ENCODE results near the gene TCL1A. TPM values are rescaled to one million over a fixed set of nuclear protein-coding genes. Genes with fewer than 3 reads are reported as not detected.
A peak's percentile ranks its signal among the peaks of the same experiment; 100 is the strongest.

The TCL1A gene
- total RNA-seq, 1 donor from 2014 or later = not detected

GRCh38 chr14:95690815-95691214 lies 23.1 kb downstream of the TCL1A start:
- Mint-ChIP-seq H3K27me3 (ENCODE audit: unreplicated experiment) (peaks cover 2% of the 10 kb centered on the region), H3K4me3 (ENCODE audit: unreplicated experiment) (no peak overlapping the region), H3K4me1 (ENCODE audit: low read depth, unreplicated experiment) (no peaks in the 10 kb centered on the region), H3K36me3 (ENCODE audit: unreplicated experiment) (no peaks in the 10 kb centered on the region), H3K9me3 (ENCODE audit: unreplicated experiment) (peaks cover 6% of the 10 kb centered on the region), H3K27ac (ENCODE audit: unreplicated experiment) (no peak overlapping the region)
- no peak for TF ChIP-seq CTCF (IDR thresholded peaks at IDR 0.05; ENCODE audit: partially characterized antibody, unreplicated experiment)
- DNase-seq = no peak

- peaks cover 2% of the 10 kb centered on the region for H3K27me3 Mint-ChIP-seq (ENCODE audit: unreplicated experiment)
- H3K36me3 Mint-ChIP-seq (ENCODE audit: unreplicated experiment) = no peaks in the 10 kb centered on the region
- no peak overlapping the region for H3K27ac Mint-ChIP-seq (ENCODE audit: unreplicated experiment)
- H3K4me1 Mint-ChIP-seq (ENCODE audit: low read depth, unreplicated experiment) = no peaks in the 10 kb centered on the region
- peaks cover 6% of the 10 kb centered on the region for H3K9me3 Mint-ChIP-seq (ENCODE audit: unreplicated experiment)
- no peak for TF ChIP-seq CTCF (IDR thresholded peaks at IDR 0.05; ENCODE audit: partially characterized antibody, unreplicated experiment)
- H3K4me3 Mint-ChIP-seq (ENCODE audit: unreplicated experiment) = no peak overlapping the region
- DNase-seq = no peak
Observed at GRCh38 chr14:95689441-95689840, 24.5 kb downstream of the TCL1A start.

DNA sequence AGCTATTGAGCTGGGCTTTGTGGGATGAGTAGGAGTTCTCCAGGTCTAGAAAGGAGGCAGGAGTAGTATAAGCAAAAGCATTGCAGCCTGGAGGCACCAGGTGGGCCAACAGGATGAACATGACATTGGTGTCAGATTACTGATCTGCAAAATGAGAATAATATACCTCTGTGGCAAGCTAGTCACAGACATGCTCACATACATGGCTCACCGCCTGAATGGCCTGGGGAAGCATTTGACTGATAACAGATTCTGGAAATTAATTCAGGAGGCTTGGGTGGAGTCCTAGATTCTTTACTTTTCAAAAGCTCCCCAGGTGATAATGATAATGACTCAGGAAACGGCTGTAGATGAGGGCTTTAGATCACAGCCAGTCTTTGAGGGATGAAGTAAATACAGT lies 27.0 kb downstream of the TCL1A start:
- DNase-seq = no peak
- H3K4me1 Mint-ChIP-seq (ENCODE audit: low read depth, unreplicated experiment) = no peaks in the 10 kb centered on the region
- peaks cover 2% of the 10 kb centered on the region for H3K9me3 Mint-ChIP-seq (ENCODE audit: unreplicated experiment)
- TF ChIP-seq CTCF (IDR thresholded peaks at IDR 0.05; ENCODE audit: partially characterized antibody, unreplicated experiment) = no peak
- no peaks in the 10 kb centered on the region for H3K27me3 Mint-ChIP-seq (ENCODE audit: unreplicated experiment)
- no peak overlapping the region for H3K27ac Mint-ChIP-seq (ENCODE audit: unreplicated experiment)
- H3K36me3 Mint-ChIP-seq (ENCODE audit: unreplicated experiment) = no peaks in the 10 kb centered on the region
- no peak overlapping the region for H3K4me3 Mint-ChIP-seq (ENCODE audit: unreplicated experiment)

DNA sequence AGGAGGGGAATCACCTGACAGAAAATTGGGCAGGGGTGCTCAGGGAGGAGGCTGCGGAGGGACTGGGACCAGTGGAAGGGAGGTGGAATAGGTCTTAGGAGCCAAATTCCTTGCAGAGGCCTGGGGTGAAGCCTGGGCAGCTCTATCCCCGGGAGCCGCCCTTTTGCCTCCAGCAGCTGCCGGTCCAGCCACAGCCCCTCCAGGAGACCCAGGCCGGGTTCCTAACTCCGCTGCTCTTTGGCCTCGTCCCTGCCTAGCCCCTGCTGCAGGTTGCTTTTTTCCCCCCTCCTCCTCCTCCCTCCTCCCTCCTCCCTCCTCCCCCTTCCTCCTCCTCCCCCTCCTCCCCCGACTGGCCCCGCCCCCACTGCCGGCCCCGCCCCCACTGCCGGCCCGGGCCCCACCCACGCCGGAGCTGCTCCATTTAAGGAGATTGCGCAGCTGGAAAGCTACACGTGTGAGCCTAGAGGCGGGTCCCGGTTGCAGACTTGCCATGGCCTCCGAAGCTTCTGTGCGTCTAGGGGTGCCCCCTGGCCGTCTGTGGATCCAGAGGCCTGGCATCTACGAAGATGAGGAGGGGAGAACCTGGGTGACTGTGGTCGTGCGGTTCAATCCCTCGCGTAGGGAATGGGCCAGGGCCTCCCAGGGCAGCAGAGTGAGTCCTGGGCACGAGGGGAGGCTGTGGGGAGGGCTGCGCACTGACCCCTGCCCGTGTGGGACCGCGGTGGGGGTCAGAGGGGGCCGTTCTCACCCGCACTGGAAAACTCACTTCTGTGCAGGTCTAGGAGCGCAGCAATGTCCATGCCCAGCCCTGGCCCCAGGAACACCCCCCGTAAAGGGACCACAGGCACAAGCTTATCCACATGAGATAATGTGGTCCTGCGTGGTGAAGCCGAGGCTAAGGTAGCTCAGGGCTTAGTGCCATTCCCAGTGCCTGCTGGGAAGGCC lies 27.7 kb downstream of the TCL1A start, which contains the start of gene TCL1B:
TCL1B (plus strand) TSS at position 449 of the 945 bp plus-strand sequence; CDS start at position 491, 42 bp downstream.
- Mint-ChIP-seq H3K4me1 (ENCODE audit: low read depth, unreplicated experiment) (no peaks in the 10 kb centered on the region), H3K27me3 (ENCODE audit: unreplicated experiment) (no peaks in the 10 kb centered on the region), H3K4me3 (ENCODE audit: unreplicated experiment) (no peak within 1 kb of the TSS), H3K9me3 (ENCODE audit: unreplicated experiment) (peaks cover 2% of the 10 kb centered on the region), H3K27ac (ENCODE audit: unreplicated experiment) (no peak within 1 kb of the TSS), H3K36me3 (ENCODE audit: unreplicated experiment) (no peaks in the 10 kb centered on the region)
- DNase-seq = no peak
- no peak for TF ChIP-seq CTCF (IDR thresholded peaks at IDR 0.05; ENCODE audit: partially characterized antibody, unreplicated experiment)

GRCh38 chr14:95683793-95684192 lies 30.1 kb downstream of the TCL1A start:
- Mint-ChIP-seq H3K9me3 (ENCODE audit: unreplicated experiment) (no peaks in the 10 kb centered on the region), H3K4me1 (ENCODE audit: low read depth, unreplicated experiment) (peaks cover 2% of the 10 kb centered on the region), H3K27ac (ENCODE audit: unreplicated experiment) (no peak overlapping the region), H3K36me3 (ENCODE audit: unreplicated experiment) (no peaks in the 10 kb centered on the region), H3K27me3 (ENCODE audit: unreplicated experiment) (no peaks in the 10 kb centered on the region), H3K4me3 (ENCODE audit: unreplicated experiment) (no peak overlapping the region)
- TF ChIP-seq CTCF (IDR thresholded peaks at IDR 0.05; ENCODE audit: partially characterized antibody, unreplicated experiment) = peak; percentile 30
- no peak for DNase-seq

All from glutamatergic neuron (in vitro differentiated cells).